Spleen (tissue), 7 donors: Measurements from ENCODE around the gene GGT1.
"Not testable (repeated sequence)": the region's sequence is repeated elsewhere in the genome, so short reads cannot be mapped to it uniquely, and the experiment has no call there.

Source experiments
- CTCF ChIP-seq, 11 experiments: fragments of 200-600 bp in 7 of 11; fragments of 450-650 bp in 4 of 11; sonication (generic) in 4 of 11; IDR thresholded peaks in 8 of 11; conservative IDR thresholded peaks in 3 of 11; 1 replicate in 7 of 11; 2 replicates in 4 of 11; pipeline versions ENCODE4 v1.4.0 to v1.8.0; 2016 to 2021; ENCODE audit warnings: antibody characterized with exemption in 11 of 11, inconsistent platforms in 4 of 11, mild to moderate bottlenecking in 1 of 11
- POLR2A ChIP-seq, 3 donors: fragments of 450-650 bp; IDR thresholded peaks; one replicate each; pipeline ENCODE4 v1.5.1; 2017; ENCODE audit warnings: antibody characterized with exemption in 3 of 3, mild to moderate bottlenecking in 1 of 3
- donor health status: DM: no; HTN: no; CAD: no; lungs with moderate emphysema.
- donor health status: DM: no; HTN: no; CAD: no.
- donor health status: DM: no; HTN: no; CAD: no.

GRCh38 chr22:24634776-24635389, 31.9 kb downstream of the GGT1 start:
- peak in 5 of 11 experiments; percentile 18 to 44 (median 27) for TF ChIP-seq CTCF (IDR thresholded peaks at IDR 0.05 in 8 of 11, conservative IDR thresholded peaks at IDR 0.05 in 3 of 11)
- not testable (repeated sequence) for TF ChIP-seq POLR2A (IDR thresholded peaks at IDR 0.05)
